Stimulated activated CD4-positive, alpha-beta T cell treated with anti-CD3 and anti-CD28 coated beads, Interleukin-4, amount 100 ng/mL, for 24 hours (primary cell): Measurements from ENCODE around the gene LRRC74A.
"Not testable (repeated sequence)": the region's sequence is repeated elsewhere in the genome, so short reads cannot be mapped to it uniquely, and the experiment has no call there.

Source experiments
- DNase-seq: peaks from one replicate; pipeline ENCODE4 v3.0.0-alpha.2; 2020

Gene LRRC74A

DNA sequence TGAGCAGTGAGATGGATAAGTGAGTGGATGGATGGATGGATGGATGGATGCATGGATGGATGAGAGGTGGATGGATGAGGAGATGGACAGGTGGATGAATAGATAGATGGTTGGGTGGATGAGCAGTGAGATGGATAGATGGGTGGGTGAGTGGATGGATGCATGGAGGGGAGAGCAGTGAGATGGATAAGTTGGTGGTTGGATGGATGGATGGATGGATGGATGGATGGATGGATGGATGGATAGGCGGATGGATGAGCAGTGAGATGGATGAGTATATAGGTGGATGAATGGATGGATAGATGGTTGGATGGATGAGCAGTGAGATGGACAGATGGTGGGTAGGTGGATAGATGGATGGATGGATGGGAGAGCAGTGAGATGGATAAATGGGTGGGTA is 30.6 kb downstream of the LRRC74A start:
- DNase-seq: no peak

DNA sequence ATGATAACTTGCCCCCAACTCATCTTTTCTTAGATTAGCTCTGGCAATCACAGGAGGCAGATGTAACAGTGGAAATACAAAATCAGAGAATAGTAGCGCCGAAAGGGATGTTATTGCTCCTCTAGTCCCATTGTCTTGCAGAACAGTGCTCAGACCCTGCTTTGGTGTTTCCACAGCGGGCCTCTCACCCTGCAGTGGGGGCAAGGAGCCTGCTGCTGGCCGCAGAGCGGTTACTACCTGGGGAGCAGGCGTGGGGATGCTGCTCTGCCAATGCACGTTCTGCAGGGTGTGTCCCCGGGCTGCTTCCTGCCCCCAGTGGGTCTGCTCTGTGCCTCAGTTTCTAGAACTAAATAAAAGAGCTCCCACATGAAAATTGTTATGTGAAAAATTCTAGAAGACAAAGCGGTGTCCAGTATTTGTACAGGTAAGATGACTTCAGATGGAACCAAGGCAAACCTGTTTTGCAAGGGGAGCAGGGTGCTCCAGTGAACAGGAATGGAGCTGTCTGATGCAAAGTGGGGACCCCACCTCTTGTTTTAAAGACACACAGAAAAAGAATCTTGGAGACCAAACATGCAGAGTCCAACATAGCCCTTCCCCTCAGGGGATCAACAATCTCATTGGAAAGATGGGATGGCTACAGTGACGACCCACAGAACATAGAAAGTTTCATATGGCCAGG is 35.5 kb downstream of the LRRC74A start:
- no peak for DNase-seq

DNA sequence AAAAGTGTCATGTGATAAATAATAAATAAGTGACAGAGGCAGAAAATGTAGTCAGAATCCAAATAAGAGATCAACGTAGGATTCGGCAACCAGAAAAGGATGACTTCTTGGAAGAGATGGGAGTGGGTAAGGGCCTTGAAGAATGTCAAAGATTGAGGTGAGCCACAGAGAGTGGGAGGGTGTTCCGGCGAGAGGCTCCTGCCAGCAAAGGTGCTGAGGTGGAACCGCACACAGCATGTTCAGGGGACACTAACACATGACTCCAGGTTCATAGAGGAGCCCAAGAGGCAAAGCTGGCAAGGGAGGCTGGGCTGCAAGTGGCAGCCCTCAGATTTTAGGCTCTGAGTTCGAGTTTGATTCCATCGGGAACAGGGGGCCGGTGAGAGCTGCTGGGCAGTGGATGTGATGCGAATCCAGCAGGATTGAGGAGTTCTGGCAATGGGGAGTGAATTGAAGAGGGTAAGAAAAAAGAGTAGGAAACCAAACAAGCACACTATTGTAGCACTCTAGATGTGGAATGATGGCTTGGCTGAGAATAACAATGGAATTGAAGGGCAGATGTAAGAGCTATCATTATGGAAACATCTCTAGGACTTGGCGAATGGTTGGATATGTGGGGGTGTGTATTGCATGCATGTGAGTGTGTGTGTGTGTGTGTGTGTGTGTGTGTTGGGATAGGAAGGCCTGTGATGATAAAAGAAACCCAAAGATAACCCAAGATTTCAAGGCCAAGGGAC is 36.5 kb downstream of the LRRC74A start:
- no peak for DNase-seq

DNA sequence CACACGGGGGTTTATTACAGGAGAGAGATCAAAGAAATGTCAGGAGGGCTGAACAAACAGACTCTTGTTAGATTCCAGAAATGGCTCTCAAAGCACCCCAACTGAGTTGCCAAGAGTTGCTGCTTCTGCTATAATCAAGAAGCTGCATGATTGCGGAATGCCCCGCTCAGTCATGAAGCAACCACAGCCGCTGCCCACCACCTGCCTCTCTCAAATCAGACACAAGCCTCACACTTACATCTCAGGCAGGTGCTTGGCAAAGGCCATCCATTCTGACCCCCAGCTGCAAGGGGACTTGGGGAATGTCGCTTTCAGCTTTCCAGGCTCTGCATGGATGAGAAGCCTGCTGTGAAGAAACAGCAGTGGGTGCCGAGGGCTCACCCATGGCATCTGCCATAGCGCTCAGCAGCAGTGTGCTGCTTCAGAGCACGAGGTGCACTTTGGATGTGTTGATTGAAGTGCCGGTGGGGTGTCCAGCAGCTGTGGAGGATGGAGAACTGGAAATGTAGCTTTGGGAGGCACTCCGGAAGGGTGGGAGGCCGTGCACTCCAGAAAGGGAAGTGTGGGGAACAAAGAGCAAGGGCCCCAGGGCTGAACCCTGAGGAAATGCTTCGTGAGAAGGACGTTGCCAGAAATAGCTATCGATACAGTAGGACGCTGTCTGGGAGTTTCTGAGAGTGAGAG is 37.7 kb downstream of the LRRC74A start:
- no peak for DNase-seq

DNA sequence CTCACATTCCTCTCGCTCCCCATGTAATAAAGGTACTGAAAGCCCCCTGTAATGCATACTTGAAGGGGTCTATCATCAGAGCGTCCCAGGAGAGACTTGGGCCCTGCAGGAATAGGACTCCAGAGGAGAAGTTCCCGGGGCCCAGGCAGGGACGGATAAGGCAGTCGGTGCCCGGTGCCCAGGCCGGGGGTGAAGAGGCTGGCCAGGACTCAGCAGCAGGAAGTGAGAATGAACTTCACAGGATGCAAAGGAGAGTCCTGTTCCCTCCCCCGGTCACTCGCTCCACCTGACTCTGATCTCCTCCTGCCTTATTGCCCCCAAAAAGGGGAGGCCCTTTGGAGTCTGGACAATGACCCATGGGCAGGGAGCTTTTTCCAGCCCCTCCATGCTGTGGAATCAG is 40.2 kb downstream of the LRRC74A start:
- no peak for DNase-seq

DNA sequence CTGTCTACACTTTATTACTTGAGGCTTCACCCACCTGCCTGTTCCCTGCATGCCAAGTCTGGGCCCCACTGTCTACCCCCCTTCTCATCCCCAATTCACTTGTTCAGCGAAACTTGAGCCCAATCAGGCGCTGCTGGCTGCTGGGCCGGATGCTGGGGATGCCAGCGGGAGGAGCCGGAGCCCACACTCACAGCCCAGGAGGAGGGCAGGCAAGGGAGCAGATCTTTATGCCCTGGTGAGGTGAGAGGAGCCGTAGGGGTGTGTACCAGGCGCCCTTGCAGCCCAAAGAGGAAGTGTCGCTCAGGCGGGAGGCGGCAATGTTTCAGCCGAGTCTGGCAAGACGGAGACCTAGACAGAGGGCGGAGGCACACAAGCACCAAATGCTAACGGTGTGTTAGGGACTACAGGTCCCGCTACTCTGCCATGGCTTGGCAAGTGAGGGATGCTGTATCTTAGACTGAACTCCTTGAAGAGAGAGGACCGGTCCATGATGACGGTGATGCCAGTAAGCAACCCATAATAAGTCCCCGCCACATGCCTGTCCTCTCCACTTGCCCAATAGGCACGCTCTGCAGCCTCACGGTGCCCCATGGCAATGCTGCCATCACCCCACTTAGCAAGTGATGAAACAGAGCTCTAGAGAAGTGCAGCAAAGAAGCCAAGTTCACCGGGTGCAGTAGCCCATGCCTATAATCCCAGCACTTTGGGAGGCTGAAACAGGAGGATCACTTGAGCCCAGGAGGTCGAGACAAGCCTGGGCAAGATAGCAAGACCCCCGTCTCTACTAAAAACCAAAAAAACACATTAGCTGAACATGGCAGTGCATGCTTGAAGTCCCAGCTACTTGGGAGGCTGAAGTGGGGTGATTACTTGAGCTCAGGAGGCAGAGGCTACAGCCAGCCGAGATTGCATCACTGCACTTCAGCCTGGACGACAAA is 41.6 kb downstream of the LRRC74A start:
- peak; percentile 31 for DNase-seq

DNA sequence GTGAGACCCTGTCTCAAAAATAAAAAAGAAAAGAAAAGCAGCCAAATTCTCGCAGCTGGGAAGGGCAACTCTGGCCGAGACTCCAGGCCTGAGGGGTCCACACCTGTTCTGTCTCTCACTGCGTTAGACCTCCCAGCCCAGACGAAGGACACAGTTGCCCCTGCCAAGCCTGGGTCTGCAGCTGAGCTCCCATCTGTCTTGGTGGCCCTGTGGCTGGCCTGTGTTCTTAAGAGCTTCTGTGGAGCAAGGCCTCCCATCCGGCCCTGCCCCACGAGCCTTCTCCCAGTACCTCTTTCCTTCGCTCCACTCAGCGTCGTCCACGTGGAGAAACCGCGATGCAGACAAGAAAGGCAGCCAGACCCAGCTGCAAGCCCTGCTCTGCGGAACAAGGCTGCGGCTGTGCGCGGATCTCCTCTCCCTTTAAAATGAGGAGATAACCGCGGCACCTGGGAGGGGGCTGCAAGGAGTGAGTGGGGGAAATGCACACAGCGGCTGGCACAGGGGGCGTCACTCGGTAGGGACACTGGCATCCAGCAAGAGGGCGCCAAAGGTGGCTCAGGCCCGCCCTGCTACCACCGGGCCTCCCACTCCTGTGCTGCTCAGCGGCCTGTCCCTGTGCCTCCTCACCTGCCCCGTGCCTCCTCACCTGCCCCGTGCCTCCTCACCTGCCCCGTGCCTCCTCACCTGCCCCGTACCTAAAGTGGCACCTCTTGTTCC is 42.4 kb downstream of the LRRC74A start:
- no peak for DNase-seq

DNA sequence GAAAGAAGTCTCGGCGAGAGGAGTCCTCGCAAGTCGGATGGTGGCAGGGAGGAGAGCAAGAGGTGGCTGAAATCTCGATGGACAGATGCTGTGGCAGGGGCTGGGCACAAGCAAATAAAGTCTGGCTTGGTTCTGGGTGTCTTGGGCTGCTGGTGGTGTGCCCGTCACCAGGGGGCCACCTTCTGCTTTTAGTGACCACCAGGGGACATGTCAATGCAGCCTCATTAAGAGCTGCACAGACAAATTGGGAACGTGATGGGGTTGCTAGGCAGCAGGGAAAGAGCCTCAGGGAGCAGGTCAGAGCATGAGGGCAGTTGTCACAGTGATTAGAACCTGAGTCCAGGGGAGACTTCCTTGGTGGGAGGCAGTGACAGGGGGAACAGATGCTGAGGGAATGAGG is 44.0 kb downstream of the LRRC74A start:
- DNase-seq: no peak

DNA sequence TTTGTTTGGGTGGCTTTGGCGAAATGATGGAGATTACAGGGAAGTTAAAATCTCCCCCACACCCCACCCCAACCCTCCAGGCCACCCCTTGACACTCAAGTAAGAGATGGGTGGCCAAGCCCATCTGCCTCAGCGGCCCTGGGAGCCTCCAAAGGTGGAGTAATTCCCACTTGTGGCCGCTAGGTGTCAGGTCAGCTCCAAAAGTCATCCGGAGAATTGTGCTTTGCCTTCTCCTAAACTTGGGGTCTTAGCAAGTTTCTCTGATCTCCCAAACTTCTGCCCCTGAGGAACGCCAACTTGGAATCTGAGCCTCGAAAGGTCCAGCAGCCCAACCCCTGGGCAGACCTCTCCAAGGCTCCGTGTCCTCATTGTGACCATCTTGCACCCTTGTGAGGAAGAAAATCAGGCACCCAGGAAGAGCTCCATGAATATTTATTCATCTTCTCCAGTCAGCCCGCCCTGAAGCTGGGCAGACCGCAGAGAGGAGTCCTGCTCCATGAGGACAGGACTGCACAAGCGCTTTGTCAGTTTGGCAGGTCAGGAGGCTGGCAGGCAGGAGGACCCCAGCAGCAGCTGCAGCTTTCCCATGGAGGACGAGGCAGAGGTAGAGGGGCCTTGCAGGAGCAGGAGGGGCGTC is 46.7 kb downstream of the LRRC74A start:
- DNase-seq: peak; percentile 72

DNA sequence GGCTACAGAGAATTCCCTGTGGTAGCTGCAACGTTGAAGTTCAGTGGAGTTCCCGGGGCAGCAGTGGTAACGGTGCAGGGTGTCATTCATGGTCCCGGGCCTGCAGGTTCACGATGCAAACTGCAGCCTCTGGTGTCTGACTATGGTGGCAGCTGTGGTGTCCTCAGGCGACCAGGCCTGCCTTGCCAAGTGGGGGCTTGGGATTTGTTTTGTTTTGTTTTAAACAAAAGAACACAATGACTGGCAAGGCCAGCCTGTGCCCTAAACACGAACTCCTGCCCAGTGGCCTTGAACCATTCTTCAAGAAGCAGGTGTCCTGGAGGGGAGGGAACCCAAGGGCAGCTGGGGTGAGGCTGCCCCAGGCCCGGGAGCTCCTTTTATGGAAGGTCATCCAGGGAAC is 48.5 kb downstream of the LRRC74A start:
- DNase-seq: no peak

DNA sequence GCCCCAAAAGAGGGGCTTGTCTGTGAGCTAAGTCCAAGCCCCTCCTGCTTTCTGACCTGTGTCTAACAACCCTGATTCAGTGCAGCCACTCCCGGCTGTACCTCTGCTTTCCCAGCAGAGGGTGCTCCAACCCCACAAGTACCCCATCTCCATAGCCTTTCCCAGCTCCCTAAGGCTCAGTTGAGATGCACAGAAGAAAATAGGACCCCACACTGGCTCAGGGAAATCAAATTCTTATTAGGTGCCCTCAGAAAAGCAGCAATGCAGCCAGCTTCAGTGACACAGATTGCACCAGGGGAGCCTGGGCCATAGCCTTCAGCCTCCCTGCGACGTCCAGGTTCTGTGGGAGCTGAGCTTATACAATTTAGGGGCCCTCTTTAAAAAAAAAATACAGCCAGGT is 49.9 kb downstream of the LRRC74A start:
- DNase-seq: peak; percentile 55

DNA sequence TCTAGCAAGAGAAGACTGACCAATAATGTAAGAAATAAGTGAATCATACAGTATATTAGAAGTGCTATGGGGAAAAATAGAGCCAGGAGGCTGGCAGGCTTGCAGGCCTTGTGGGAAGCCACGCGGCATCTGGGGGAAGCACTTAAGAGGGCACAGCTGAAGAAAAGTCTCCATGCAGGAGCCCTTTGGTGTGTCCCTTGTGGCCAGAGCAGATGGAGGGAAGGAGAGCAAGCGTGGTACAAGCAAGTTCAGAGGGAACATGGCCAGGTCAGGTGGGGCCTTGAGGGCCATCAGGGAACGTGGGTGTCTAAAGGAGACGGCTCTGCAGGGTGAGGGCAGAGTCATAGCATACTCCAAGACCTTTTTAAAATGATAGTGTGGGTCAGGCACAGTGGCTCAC is 51.7 kb downstream of the LRRC74A start:
- no peak for DNase-seq

DNA sequence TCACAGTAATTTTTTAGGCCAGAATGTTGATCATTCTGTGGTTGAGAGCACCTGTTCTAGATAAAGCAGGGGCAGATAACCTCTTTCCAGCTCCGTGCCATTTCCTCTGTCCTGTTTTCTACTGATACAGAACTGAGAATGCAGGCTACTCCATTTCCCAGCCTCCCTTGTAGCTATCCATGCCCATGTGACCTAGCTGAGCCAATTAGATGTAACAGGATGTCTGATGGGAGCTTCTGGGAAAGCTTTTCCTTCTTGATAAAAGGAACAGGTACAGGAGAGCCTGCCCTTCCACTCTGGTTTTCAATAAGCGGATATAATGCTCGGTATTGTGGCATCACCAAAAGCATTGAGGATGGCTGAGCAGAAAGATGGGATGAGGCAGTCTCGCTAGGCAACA is 54.2 kb downstream of the LRRC74A start:
- no peak for DNase-seq

DNA sequence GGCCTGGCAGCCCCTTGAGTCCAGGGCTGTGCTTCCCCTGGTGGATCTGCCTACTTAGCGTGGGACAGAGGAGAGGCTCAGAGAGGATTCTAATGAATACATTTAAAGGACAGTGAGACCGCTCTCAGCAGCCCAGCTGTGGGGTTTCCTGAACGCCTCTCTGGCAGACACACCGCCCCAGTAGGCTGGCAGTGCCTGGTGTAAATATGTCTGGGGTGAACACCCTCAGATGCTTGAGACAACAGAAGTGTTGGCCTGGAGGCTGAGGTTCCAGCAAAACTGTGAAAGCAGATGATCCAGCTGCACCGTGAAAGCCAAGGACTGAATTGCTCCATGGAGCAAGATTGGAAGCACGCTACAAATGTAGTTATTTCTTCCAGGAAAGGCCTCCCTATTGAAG is 55.1 kb downstream of the LRRC74A start:
- no peak for DNase-seq

DNA sequence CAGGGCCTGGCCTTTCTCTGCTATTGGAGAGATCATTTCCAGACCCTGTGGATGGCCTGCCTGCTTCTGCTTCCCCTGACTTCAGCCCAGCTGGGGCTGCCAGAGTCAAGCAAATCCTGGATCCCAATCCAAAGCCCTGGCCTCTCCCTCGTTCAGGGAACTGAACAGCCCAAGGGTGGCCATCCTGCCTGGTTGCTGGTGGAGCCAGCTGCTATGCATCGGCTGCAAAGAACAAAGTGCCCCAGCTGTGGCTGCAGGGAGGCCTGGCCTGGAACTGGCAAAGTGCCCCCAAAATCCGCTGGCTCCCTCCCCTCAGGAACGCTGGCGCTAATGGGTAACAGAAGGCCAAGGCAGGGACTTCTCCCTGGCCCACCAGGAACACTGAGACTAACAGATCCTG is 56.4 kb downstream of the LRRC74A start:
- no peak for DNase-seq

DNA sequence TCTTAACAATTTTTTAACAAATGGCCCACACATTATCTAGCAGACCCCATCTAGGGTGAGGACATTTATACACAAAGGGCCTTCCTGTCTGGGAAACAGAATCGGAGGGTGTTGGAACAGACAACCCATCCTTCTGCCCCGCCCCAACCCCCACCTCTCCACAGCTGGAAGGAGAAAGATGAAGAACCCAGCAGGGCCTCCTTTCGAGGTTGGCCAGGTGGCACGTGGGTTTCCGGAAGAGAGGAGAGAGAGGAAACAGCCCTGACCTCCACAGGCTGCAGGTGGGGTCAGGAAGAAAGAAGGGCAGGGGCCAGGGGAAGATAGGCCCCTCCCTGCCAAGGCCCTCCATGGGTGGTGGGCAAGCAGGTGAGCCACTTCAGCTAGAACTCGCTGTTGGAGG is 57.2 kb downstream of the LRRC74A start:
- no peak for DNase-seq

DNA sequence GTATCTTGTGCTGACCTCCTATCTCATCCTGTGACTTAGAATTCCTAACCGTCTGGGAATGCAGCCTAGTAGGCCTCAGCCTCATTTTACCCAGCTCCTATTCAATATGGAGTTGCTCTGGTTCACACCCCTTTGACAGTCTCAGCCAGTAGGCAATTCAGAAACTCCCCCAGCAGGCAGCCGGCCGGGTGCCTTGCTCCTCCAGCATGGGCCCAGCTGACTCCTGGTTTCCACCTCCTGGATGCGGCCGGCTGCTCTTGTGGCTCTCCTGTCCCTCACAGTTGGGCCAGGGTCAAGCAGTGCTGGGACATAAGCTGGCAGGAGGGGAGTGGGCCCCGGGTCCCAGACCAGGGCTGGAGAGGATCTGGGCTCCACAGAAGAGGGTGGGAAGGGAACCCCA is 58.2 kb downstream of the LRRC74A start:
- no peak for DNase-seq

DNA sequence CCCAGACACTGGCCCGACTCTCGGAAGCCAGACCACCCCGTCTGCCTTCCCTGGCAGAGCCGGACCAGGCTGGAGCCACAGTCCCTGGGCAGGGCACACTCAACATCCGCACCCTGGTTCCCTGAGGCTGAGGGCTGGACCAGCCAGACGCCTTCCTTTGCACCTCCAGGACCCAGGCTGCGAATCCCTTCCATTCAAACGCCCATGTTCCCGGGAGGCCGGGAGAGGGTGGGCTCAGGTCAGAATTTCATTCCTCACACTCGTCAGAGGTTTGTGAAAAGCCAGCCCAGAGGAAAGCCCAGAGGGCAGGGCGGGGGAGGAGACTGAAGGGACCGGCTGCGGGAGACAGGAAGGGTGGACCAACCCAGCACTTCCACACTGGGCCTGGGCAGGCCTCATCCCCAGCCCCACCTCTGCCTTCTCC is 58.7 kb downstream of the LRRC74A start:
- no peak for DNase-seq

DNA sequence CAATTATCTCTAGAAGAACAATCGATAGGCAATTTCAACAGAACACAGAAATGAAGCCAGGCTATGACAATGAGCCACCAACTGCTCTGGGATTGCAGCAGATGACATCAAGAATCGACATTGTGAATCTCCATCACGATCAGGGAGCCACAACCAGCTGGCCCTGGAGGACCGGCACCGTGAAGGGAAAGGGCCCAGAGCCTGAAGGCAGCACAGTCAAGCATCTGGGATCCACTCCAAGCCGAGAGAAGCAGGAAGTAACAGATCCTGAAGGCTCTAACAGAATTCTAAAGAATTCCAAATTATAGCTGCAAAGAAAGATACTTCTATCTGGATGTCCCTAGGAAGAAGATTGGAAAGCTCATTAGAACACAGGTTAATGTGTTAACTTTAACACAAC is 61.0 kb downstream of the LRRC74A start:
- DNase-seq: no peak

DNA sequence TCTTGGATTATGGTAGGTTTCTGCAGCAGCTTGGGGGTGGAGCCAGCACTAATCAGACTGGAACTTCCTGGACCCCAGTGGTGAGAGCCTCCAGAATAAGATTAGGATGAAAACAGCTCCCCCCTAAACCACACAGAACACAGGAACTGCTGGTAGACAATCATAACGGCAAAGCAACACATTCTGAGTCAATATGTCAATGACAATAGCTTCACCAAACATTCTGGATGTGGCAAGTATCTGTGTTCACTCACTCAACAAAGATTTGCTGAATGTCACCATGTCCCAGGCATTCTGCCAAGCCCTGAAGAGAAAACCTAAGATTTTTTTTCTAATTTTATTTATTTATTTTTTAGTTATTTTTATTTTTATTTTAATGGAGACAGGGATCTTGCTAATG is 65.2 kb downstream of the LRRC74A start:
- no peak for DNase-seq

DNA sequence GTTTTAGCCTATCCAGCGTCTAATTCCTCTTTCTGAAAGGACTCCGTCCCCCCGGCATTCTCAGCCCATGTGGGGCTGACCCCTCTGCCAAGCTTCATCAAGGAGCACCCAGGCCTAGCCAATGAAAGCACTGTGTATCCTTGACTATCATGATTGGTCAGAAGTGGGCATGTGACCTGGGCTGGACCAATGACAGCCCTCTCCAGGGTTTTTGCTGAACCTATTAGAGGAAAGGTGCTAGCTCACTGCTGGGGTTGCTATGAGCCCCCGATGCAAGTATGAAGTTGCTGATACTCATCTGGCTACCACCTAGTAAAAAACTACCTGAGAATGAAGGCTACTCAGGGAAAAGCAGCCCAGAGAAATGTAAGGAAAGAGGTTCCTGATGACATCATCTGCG is 68.1 kb downstream of the LRRC74A start:
- no peak for DNase-seq

DNA sequence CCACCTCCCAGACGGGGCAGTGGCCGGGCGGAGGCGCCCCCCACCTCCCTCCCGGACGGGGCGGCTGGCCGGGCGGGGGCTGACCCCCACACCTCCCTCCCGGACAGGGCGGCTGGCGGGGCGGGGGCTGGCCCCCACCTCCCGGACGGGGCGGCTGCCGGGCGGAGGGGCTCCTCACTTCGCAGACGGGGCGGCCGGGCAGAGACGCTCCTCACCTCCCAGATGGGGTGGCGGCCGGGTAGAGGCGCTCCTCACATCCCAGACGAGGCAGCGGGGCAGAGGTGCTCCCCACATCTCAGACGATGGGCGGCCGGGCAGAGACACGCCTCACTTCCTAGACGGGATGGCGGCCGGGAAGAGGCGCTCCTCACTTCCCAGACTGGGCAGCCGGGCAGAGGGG is 71.8 kb downstream of the LRRC74A start:
- DNase-seq: not testable (repeated sequence)
